ENCODE results near the gene MRPL18. TPM values are rescaled to one million over a fixed set of nuclear protein-coding genes. Genes with fewer than 3 reads are reported as not detected.

Gene MRPL18
- total RNA-seq, 1 donor from 2014 or later, result 46.0 TPM

GRCh38 chr6:159806021-159806458 is 15.8 kb downstream of the MRPL18 start:
- no peaks in the 10 kb centered on the region for H3K27me3 ChIP-seq
- no peak for TF ChIP-seq CTCF (IDR thresholded peaks at IDR 0.05)
- DNase-seq (no peak), ATAC-seq (no peak)
- no peaks in the 10 kb centered on the region for H3K9me3 ChIP-seq
- no peak overlapping the region for H3K27ac ChIP-seq
- no peak overlapping the region for H3K4me3 ChIP-seq
- no peaks in the 10 kb centered on the region for H3K4me1 ChIP-seq
- intact Hi-C loops (cut with DNase I), result no loop called here
- H3K36me3 ChIP-seq, result no peaks in the 10 kb centered on the region

GRCh38 chr6:159807150-159807858 is 17.0 kb downstream of the MRPL18 start:
- intact Hi-C loops (cut with DNase I), result no loop called here
- H3K27me3 ChIP-seq, result no peaks in the 10 kb centered on the region
- no peak for TF ChIP-seq CTCF (IDR thresholded peaks at IDR 0.05)
- ATAC-seq (no peak), DNase-seq (no peak)
- H3K36me3 ChIP-seq, result no peaks in the 10 kb centered on the region
- no peaks in the 10 kb centered on the region for H3K4me1 ChIP-seq
- H3K9me3 ChIP-seq, result no peaks in the 10 kb centered on the region
- no peak overlapping the region for H3K4me3 ChIP-seq
- no peak overlapping the region for H3K27ac ChIP-seq

- intact Hi-C loops (cut with DNase I), result no loop called here
- TF ChIP-seq CTCF (IDR thresholded peaks at IDR 0.05), result no peak
- ATAC-seq (no peak), DNase-seq (no peak)
- Histone ChIP-seq H3K27ac (no peak overlapping the region), H3K4me1 (no peaks in the 10 kb centered on the region), H3K27me3 (no peaks in the 10 kb centered on the region), H3K9me3 (no peaks in the 10 kb centered on the region), H3K4me3 (no peak overlapping the region), H3K36me3 (no peaks in the 10 kb centered on the region)
Measured at GRCh38 chr6:159808647-159809046, 18.4 kb downstream of the MRPL18 start.

GRCh38 chr6:159809149-159809548 is 18.9 kb downstream of the MRPL18 start:
- intact Hi-C loops (cut with DNase I), result no loop called here
- no peak for TF ChIP-seq CTCF (IDR thresholded peaks at IDR 0.05)

GRCh38 chr6:159813781-159814180 is 23.5 kb downstream of the MRPL18 start:
- intact Hi-C loops (cut with DNase I), result no loop called here
- H3K36me3 ChIP-seq, result no peaks in the 10 kb centered on the region
- no peaks in the 10 kb centered on the region for H3K9me3 ChIP-seq
- no peak for ATAC-seq
- no peak overlapping the region for H3K4me3 ChIP-seq
- no peaks in the 10 kb centered on the region for H3K27me3 ChIP-seq
- H3K4me1 ChIP-seq, result no peaks in the 10 kb centered on the region
- DNase-seq, result no peak
- no peak for TF ChIP-seq CTCF (IDR thresholded peaks at IDR 0.05)
- no peak overlapping the region for H3K27ac ChIP-seq

More at GRCh38 chr6:159809149-159809548, 18.9 kb downstream of the MRPL18 start:
- H3K36me3 ChIP-seq, result no peaks in the 10 kb centered on the region
- H3K27ac ChIP-seq, result no peak overlapping the region
- no peaks in the 10 kb centered on the region for H3K27me3 ChIP-seq
- no peaks in the 10 kb centered on the region for H3K9me3 ChIP-seq
- no peak for DNase-seq
- ATAC-seq, result no peak
- H3K4me1 ChIP-seq, result no peaks in the 10 kb centered on the region
- H3K4me3 ChIP-seq, result no peak overlapping the region
